GM19023 (cell line): ENCODE measurements around the gene CEP70.
"Not testable (repeated sequence)": the region's sequence is repeated elsewhere in the genome, so short reads cannot be mapped to it uniquely, and the experiment has no call there.

ENCODE experiments used
- ATAC-seq: cut with Tn5 transposase; IDR thresholded peaks from one replicate; pipeline ENCODE4 v1.9.1; 2021; ENCODE audit warnings: mild to moderate bottlenecking, moderate library complexity; ENCODE audit not compliant: unreplicated experiment

The CEP70 gene

DNA sequence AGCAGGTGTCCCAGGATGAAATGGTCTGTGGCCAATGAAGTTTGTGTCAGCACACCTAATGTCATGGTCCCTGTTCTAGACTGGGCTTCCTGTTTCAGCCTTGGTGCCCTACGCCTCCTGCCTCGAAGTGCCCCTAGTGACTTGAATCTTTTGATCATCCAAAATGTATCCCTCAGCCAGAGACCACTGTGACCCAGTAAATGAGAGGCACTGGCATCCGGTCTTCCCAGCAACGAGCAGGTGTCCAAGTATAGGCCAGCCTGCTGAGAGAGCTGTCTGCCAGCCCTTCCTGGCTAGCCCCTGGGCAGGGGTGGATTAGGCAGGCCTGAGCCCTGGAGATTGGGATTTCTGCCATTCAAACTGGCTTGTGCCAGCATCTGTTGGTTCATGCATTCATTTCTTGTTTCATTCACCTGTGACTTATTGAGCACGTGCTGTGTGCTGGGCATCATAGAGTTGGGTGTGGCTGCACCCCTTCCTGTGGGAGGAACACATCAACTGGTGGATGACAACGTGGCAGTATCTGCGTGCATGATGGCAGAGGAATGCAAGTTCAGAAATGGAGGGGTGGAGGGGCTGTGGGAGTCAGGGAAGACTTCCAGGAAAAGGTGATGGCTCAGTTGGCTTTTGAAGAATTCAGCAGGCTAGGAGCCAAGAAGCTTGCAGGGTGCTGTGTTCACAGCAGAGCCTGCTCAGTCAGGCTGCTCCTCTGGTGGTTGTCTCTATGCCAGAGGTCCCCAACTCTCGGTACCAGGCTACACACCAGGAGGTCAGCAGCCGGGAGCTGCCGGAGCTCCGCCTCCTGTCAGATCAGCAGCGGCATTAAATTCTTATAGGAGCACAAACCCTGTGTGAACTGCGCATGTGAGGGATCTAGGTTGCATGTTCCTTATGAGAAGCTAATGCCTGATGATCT lies 138.0 kb downstream of the CEP70 start:
- ATAC-seq = no peak

DNA sequence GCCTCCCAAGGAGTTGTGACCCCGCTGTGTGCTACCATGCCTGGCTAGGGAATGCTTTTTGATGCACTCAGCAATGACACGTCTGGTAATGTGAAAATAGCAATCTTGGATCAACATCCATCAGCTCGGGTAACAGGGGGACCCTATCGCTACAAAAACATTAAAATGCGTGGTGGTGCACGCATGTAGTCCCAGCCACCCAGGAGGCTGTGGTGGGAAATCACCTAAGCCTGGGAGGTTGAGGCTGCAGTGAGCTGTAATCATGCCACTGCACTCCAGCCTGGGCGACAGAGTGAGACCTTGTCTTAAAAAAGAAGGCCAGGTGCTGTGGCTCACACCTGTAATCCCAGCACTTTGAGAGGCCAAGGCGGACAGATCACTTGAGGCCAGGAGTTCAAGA lies 140.1 kb downstream of the CEP70 start:
- ATAC-seq = not testable (repeated sequence)

DNA sequence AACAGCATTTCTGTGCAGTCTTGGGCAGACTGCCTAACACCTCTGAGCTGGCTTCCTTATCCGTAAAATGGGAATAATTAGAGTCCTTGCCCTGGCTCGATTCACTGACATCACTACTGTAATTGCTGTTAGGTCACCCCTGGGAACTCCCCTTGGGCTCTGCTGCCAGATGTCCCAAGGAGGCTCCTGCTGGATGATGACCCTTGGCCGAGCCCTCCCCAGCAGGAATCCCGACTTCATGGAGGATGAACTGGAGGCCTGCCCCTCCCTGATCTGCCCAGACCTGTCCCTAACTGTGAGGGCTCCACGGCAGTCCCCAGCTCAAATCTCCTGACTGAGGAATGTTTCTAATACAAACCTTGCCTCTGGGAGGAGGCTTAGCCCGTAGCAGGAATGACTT lies 141.6 kb downstream of the CEP70 start:
- ATAC-seq = no peak

DNA sequence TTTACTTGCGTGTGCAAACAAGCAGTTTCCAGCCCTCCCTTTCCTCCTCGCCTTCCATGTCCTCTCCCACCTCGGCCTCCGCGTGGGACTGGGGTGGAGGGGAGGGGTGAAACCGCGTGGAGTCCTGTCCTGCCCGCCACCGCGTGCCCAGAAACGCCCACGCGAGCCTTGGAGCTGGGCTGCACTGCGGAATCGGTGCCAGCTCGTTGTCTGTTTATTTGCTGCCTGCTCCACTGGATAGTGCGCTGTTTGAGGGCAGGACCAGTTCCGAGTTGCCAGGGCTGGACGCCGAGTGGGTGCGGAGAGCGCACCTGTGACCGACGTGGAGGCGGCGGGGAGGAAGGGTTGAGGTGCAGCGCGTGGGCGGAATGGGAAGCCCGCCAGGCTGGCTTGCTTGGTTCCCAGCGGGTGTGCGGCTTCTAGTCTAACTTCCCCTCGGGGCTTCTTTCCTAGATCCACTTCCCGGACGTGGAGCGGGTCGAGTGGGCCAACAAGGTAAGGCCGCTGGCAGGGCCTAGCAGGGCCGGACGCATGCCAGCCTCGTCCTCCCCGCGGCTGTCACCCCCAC lies 142.4 kb downstream of the CEP70 start:
- ATAC-seq = no peak

DNA sequence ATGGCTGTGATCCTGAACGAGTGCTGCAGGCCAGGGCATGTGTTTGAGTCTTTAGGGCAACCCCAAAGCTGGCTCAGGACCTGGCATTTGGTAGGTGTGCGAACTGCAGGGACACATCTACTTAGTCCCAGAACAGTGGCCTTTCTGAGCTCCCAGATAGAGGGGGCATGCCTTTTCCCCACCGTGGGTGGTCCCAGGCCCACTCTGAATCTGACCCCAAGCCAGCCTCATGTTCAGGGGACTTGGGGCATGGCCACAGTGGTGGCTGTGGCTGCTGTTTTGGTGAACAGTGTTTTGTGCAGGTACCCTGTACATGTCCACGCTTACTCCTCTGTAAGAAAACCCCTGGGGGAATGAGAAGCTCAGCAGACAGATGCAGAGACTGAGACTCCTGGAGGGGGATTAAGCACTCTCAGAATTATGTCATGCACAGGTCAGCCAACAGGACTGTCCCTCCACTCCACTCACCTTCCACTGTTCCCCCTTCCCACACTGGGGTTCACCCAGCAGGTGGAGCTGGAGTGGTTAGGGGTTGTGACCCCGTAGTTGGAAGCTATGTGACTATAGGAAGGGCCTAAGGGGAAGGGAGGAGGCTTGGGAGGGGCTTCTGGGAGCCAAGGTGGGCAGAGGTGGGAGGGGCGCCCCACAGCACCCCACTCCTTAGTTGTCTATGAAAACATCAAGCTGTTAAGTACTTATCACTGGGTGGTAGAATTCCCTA lies 143.2 kb downstream of the CEP70 start:
- ATAC-seq = no peak

DNA sequence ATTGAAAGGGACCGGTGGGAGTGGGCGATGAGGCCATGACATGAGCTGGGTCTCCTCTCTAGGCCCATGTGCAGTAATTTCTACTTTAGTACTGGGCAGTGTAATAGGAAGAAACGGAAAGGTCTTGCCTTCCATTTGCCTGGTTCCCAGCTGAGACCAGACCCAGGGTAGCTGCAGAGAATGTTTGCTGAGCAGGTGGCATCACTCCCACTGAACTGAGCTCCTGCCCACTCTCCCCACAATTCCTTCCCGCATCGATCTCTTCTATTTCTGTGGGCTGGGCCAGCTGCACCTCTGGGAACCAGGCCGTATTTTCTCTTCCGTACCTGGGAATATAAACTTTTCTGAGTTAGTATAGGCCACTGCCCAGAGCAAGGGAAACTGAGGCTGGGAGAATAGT lies 143.9 kb downstream of the CEP70 start:
- ATAC-seq = no peak

DNA sequence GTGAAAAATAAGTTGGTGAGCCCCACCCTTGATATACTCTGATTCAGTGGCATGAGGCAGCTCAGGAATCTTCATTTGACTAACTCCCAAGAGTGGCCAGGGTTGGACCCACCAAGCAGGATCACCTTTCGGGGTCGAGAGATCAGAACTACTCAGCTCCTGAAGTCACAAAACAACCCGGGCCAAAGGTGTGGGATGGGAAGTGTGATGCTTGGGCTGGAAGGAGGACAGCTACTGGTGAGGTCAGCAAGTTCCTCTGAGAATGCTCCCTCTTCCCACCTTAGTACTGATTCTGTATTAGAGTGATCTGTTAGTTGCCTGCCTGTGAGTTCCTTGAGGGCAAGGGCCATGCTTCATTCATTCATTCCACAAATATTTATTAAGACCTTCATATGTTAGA lies 144.6 kb downstream of the CEP70 start:
- ATAC-seq = no peak

DNA sequence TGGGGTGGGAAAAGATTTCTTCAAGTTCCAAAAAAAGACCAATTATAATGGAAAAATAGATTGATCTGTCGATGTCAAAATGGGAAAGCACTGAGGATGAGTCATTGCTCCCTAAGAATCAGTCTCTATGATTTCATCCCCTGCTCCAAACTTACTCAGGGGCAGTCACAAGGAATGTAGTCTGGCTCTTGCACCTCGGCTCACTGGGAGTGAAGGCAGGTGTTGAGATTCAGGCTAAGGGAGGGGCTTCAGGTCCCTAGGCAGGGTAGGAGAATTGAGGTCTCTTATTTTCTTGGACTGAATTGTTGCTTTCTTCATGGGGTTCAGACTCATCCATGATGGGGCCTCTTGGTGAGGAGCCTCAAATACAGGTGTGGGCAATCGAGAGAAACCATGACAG lies 145.4 kb downstream of the CEP70 start:
- ATAC-seq = no peak

DNA sequence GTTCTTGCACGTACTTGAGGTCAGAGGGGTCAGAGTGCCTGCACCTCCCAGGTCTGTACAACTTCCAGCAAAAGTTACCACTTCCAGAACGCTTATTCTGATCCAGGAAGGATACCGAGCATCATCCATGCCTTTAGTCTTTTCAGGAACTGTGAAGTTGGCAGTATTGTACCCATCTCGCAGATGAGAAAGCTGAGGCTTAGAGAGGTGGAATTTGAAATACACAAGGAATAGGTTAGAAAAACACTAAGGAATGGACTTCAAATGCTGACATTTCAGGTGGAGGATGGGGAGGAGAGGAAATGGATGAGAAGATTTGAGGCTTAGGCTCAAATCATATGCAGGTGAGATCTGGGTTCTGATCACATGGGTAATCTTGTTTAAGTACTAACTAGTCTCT lies 148.4 kb downstream of the CEP70 start:
- ATAC-seq = no peak

DNA sequence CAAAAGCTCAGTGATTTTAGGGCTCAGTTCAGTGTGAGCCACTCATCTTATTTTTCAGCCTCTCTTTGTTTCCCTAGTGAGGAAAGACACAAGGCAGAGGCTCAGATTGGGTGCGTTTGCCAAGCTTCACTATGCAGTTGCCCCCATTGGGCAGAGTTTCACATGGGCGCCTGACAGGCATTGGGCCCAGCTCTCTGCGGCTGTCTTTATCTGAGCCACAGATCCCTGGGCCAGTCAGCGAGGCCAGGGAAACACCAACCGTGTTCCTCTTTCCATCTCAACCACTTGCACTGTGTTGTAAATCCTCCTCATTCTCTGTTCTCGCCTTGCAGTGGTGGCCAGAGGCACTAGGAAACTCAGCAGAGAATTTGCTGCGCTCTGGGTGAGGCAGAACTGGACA lies 148.8 kb downstream of the CEP70 start:
- ATAC-seq = no peak
